Measurements from ENCODE around the gene TENT5C. TPM values are rescaled to one million over a fixed set of nuclear protein-coding genes. Genes with fewer than 3 reads are reported as not detected.
A peak's percentile ranks its signal among the peaks of the same experiment; 100 is the strongest.

Gene TENT5C
- total and polyA plus RNA-seq, 2 of the 8 experiments (the other 6 are each of a cell fraction or from before 2014, with no cell fraction given), result 0.38 to 0.99 TPM

DNA sequence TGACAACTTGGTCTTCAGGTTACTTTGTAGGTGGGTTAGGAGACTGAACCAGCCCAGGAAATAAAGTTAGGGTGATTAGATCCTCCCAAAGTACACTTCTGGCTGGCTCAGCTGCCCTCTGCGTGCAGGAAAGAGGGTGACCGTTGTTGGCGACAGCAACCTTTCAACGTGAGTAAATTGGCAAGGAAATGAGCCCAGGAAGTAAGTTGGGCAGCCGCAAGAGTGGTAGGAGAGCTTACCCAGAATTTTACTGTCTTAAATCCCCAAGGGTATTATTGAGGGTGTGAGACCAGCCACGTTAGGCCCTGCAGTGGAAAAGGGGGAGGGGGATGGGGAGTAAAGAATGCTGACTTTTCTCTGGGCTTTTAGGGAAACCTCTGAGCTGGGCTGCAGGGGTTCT lies 1.6 kb downstream of the TENT5C start:
- no peaks in the 10 kb centered on the region for H3K79me1 ChIP-seq (ENCODE audit: low read depth, low read length)
- no peak overlapping the region for H3K56ac ChIP-seq (replicated peaks; ENCODE audit: insufficient read length, low read depth, low read length)
- H3K23me2 ChIP-seq (ENCODE audit: low read depth, low read length), result peaks cover 17% of the 10 kb centered on the region
- H4K8ac ChIP-seq (ENCODE audit: extremely low read depth, insufficient read depth, low read length), result no peak overlapping the region
- peaks cover 0 to 9% (median 6%) of the 10 kb centered on the region in 4 experiments; a peak in 5 of 7 replicates for H3K4me1 ChIP-seq (replicated peaks in 1 of 4; ENCODE audit: control insufficient read depth in 3 of 4, insufficient read depth in 4 of 4, low read length in 3 of 4)
- H4K5ac ChIP-seq (ENCODE audit: insufficient read length, low read depth, low read length), result no peak overlapping the region
- no peak overlapping the region for H3K14ac ChIP-seq (ENCODE audit: insufficient read length)
- H3K9ac ChIP-seq (replicated peaks in 1 of 4; ENCODE audit: extremely low read depth in 1 of 4, low read depth in 3 of 4, low read length in 3 of 4), result no peak overlapping the region
- H3K9me3 ChIP-seq (ENCODE audit: insufficient read depth in 2 of 2, low read depth in 1 of 2, low read length in 1 of 2), result no peaks in the 10 kb centered on the region
- H3K36me3 ChIP-seq (ENCODE audit: control insufficient read depth in 2 of 4, insufficient read depth in 4 of 4, low read length in 3 of 4), result no peaks in the 10 kb centered on the region
- H3K4me3 ChIP-seq (ENCODE audit: extremely low read depth in 1 of 4, insufficient read depth in 2 of 4, low read depth in 3 of 4, low read length in 4 of 4), result peak overlapping the region; percentile 67 to 79 (median 71); a peak in 6 of 8 replicates
- POLR2A ChIA-PET (ENCODE audit: partially characterized antibody), result interaction anchor here (1.4 to 2.6 kb wide), 8 partner anchors 9 to 147 kb away, joined by 3 to 16 read pairs (median 8); no protein-coding TSS in a partner anchor
- no peak overlapping the region for H2AFZ ChIP-seq (ENCODE audit: low read length)
- H3K4me2 ChIP-seq (ENCODE audit: insufficient read depth in 1 of 2, low read depth in 2 of 2, low read length in 2 of 2), result peak overlapping the region; percentile 99
- H3K27ac ChIP-seq (ENCODE audit: low read depth, low read length), result no peak overlapping the region
- FAIRE-seq (no peak), DNase-seq (ENCODE audit: low read depth in 1 of 2, low spot score in 2 of 2) (peak in 1 of 2 experiments; percentile 48)
- H2BK5ac ChIP-seq (ENCODE audit: low read depth, low read length), result no peak overlapping the region
- H4K91ac ChIP-seq (replicated peaks; ENCODE audit: insufficient read length, low read length), result no peak overlapping the region
- H2BK15ac ChIP-seq (ENCODE audit: low read length), result no peak overlapping the region
- CTCF ChIA-PET (ENCODE audit: partially characterized antibody), result interaction anchor here (1.1 to 2.1 kb wide), 4 partner anchors 32 to 73 kb away, joined by 3 to 9 read pairs (median 4); no protein-coding TSS in a partner anchor
- H3K79me2 ChIP-seq (ENCODE audit: control insufficient read depth in 1 of 2, insufficient read depth in 2 of 2, low read length in 2 of 2), result no peaks in the 10 kb centered on the region
- no peak overlapping the region for H3K4ac ChIP-seq (replicated peaks; ENCODE audit: insufficient read length, low read depth, low read length)
- H2AK5ac ChIP-seq (ENCODE audit: low read depth, low read length), result no peak overlapping the region
- no peak overlapping the region for H2BK12ac ChIP-seq (ENCODE audit: low read depth, low read length)
- no peak overlapping the region for H2BK120ac ChIP-seq (replicated peaks; ENCODE audit: low read depth, low read length)
- H3K18ac ChIP-seq (ENCODE audit: extremely low read depth, low read length), result no peak overlapping the region
- peaks cover 0 to 2% of the 10 kb centered on the region in 2 experiments for H4K20me1 ChIP-seq (replicated peaks in 1 of 2; ENCODE audit: control insufficient read depth in 1 of 2, insufficient read depth in 2 of 2, low read length in 2 of 2)
- peaks cover 0 to 25% (median 16%) of the 10 kb centered on the region in 4 experiments; a peak in 6 of 7 replicates for H3K27me3 ChIP-seq (replicated peaks in 1 of 4; ENCODE audit: control insufficient read depth in 3 of 4, extremely low read depth in 1 of 4, insufficient read depth in 3 of 4, low read length in 3 of 4)
- H2BK20ac ChIP-seq (ENCODE audit: low read length), result no peak overlapping the region
- TF ChIP-seq, protein P1, sequence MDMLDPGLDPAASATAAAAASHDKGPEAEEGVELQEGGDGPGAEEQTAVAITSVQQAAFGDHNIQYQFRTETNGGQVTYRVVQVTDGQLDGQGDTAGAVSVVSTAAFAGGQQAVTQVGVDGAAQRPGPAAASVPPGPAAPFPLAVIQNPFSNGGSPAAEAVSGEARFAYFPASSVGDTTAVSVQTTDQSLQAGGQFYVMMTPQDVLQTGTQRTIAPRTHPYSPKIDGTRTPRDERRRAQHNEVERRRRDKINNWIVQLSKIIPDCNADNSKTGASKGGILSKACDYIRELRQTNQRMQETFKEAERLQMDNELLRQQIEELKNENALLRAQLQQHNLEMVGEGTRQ (IDR thresholded peaks at IDR 0.05; ENCODE audit: low read length), result no peak
- no peak for TF ChIP-seq HDAC6 (IDR thresholded peaks at IDR 0.05; ENCODE audit: low read depth, low read length)
- no peak for TF ChIP-seq TAF7 (optimal IDR thresholded peaks at IDR 0.05; ENCODE audit: borderline replicate concordance, low read depth, low read length)
- TF ChIP-seq EP300 (IDR thresholded peaks at IDR 0.05; ENCODE audit: borderline replicate concordance in 1 of 2, low read depth in 2 of 2, low read length in 2 of 2), result no peak
- no peak for TF ChIP-seq GABPA (IDR thresholded peaks at IDR 0.05; ENCODE audit: borderline replicate concordance, insufficient read depth, low read length)
- peak; percentile 57; the same call in 1 of the 2 replicates for TF ChIP-seq KDM1A (IDR thresholded peaks at IDR 0.05; ENCODE audit: borderline replicate concordance, low read length)
- TF ChIP-seq SIN3A (conservative IDR thresholded peaks at IDR 0.05 in 1 of 2, IDR thresholded peaks at IDR 0.05 in 1 of 2; ENCODE audit: low read depth in 1 of 2, low read length in 2 of 2), result 0 out of 4 replicates have a peak, but pooled peaks of 1 of the 2 experiments have one; percentile 24
- TF ChIP-seq NRF1 (IDR thresholded peaks at IDR 0.05; ENCODE audit: low read depth, low read length), result no peak
- 10% methylated on average over 6 of the region's 6 CpGs; no CpG with 5 or more reads in 1 of the 2 experiments for WGBS, 2 experiments (ENCODE audit: extremely low coverage in 1 of 2, insufficient coverage in 1 of 2, insufficient read length in 1 of 2, insufficient replicate concordance in 2 of 2, low coverage in 1 of 2, low lambda C conversion rate in 2 of 2, missing lambda C conversion rate in 1 of 2)
- H3K23ac ChIP-seq (ENCODE audit: insufficient read length), result no peak overlapping the region
